ENCODE measurements around the gene NKTR.

DNA sequence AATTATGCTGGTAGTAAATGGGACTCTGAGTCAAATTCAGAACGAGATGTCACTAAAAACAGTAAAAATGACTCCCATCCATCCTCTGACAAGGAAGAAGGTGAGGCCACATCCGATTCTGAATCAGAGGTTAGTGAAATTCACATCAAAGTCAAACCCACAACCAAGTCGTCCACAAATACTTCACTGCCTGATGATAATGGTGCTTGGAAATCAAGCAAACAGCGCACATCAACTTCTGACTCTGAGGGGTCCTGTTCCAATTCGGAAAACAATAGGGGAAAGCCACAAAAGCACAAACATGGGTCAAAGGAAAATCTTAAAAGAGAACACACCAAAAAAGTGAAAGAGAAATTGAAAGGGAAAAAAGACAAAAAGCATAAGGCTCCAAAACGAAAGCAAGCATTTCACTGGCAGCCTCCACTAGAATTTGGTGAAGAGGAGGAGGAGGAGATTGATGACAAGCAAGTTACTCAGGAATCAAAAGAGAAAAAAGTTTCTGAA is 37.9 kb downstream of the NKTR start:
- TF ChIP-seq, protein P1, sequence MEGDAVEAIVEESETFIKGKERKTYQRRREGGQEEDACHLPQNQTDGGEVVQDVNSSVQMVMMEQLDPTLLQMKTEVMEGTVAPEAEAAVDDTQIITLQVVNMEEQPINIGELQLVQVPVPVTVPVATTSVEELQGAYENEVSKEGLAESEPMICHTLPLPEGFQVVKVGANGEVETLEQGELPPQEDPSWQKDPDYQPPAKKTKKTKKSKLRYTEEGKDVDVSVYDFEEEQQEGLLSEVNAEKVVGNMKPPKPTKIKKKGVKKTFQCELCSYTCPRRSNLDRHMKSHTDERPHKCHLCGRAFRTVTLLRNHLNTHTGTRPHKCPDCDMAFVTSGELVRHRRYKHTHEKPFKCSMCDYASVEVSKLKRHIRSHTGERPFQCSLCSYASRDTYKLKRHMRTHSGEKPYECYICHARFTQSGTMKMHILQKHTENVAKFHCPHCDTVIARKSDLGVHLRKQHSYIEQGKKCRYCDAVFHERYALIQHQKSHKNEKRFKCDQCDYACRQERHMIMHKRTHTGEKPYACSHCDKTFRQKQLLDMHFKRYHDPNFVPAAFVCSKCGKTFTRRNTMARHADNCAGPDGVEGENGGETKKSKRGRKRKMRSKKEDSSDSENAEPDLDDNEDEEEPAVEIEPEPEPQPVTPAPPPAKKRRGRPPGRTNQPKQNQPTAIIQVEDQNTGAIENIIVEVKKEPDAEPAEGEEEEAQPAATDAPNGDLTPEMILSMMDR (IDR thresholded peaks at IDR 0.05; ENCODE audit: low read length): no peak
- TF ChIP-seq EZH2phosphoT487 (IDR thresholded peaks at IDR 0.05; ENCODE audit: low read length): no peak
